RPMI8226 (cell line): Measurements from ENCODE around the gene ZNF692.
"Not testable (repeated sequence)": the region's sequence is repeated elsewhere in the genome, so short reads cannot be mapped to it uniquely, and the experiment has no call there.

Source experiments
- DNase-seq: peaks from one replicate; pipeline ENCODE4 v3.0.0-alpha.2; 2015

Gene ZNF692

GRCh38 chr1:248847956-248848561, 10.8 kb downstream of the ZNF692 start:
- no peak for DNase-seq

- DNase-seq, result no peak
Measured at GRCh38 chr1:248847181-248847955, 11.5 kb downstream of the ZNF692 start.

- no peak for DNase-seq
Measured at GRCh38 chr1:248844526-248844925, 14.4 kb downstream of the ZNF692 start.

GRCh38 chr1:248843687-248844086, 15.2 kb downstream of the ZNF692 start:
- DNase-seq, result no peak

GRCh38 chr1:248842781-248843331, 16.0 kb downstream of the ZNF692 start:
- no peak for DNase-seq

- peak; percentile 60 for DNase-seq
Measured at GRCh38 chr1:248841702-248842395, 17.0 kb downstream of the ZNF692 start.

GRCh38 chr1:248840946-248841345, 17.9 kb downstream of the ZNF692 start:
- DNase-seq, result no peak

GRCh38 chr1:248839168-248839555, 19.7 kb downstream of the ZNF692 start:
- peak; percentile 26 for DNase-seq

- DNase-seq, result peak; percentile 96
Measured at GRCh38 chr1:248838357-248839167, 20.3 kb downstream of the ZNF692 start.

GRCh38 chr1:248837781-248838356, 21.0 kb downstream of the ZNF692 start, which contains the start of gene ZNF672:
Gene ZNF672 (plus strand): TSS chr1:248838224. CDS start chr1:248847275, 9,051 bp downstream.
- peak; percentile 99 for DNase-seq

GRCh38 chr1:248837045-248837780, 21.7 kb downstream of the ZNF692 start:
- no peak for DNase-seq

GRCh38 chr1:248834343-248834940, 24.4 kb downstream of the ZNF692 start:
- DNase-seq, result peak; percentile 15

- DNase-seq, result no peak
Measured at GRCh38 chr1:248831842-248832241, 27.0 kb downstream of the ZNF692 start.

- not testable (repeated sequence) for DNase-seq
Measured at GRCh38 chr1:248830718-248831017, 28.2 kb downstream of the ZNF692 start.

GRCh38 chr1:248828845-248829244, 30.0 kb downstream of the ZNF692 start:
- no peak for DNase-seq

GRCh38 chr1:248825909-248826760, 32.8 kb downstream of the ZNF692 start, which contains the start of gene SH3BP5L:
Gene SH3BP5L (minus strand): TSS chr1:248825915. CDS start chr1:248824935, 980 bp downstream.
- DNase-seq, result peak; percentile 97

GRCh38 chr1:248825573-248825908, 33.3 kb downstream of the ZNF692 start:
- no peak for DNase-seq

GRCh38 chr1:248825136-248825535, 33.7 kb downstream of the ZNF692 start:
- DNase-seq, result no peak

GRCh38 chr1:248824701-248825100, 34.2 kb downstream of the ZNF692 start:
- no peak for DNase-seq

- DNase-seq, result no peak
Measured at GRCh38 chr1:248824301-248824700, 34.6 kb downstream of the ZNF692 start.
